Esophagus muscularis mucosa (tissue), 3 donors: Measurements from ENCODE around the gene IGF2R.

ENCODE experiments used
- CTCF ChIP-seq, 3 experiments: fragments of 200-600 bp in 2 of 3; fragments of 450-650 bp in 1 of 3; sonication (generic) in 2 of 3; IDR thresholded peaks; one replicate each; pipeline ENCODE4 v1.5.1; 2017 to 2019; ENCODE audit warnings: antibody characterized with exemption in 3 of 3, mild to moderate bottlenecking in 2 of 3, moderate library complexity in 1 of 3
- POLR2AphosphoS5 ChIP-seq, 2 donors: sonication (generic); formaldehyde crosslinking; IDR thresholded peaks; one replicate each; pipeline ENCODE4 v1.6.1; 2017; ENCODE audit warnings: antibody characterized with exemption in 2 of 2

- TF ChIP-seq CTCF (IDR thresholded peaks at IDR 0.05), result no peak
- no peak for TF ChIP-seq POLR2AphosphoS5 (IDR thresholded peaks at IDR 0.05)
Observed at GRCh38 chr6:159919800-159920199, 49.1 kb upstream of the IGF2R start.
